H1 (cell line): Measurements from ENCODE around the gene LIPA. TPM values are rescaled to one million over a fixed set of nuclear protein-coding genes. Genes with fewer than 3 reads are reported as not detected.

ENCODE experiments used
- EGR1 ChIP-seq: IDR thresholded peaks from 2 replicates; pipeline ENCODE4 v1.6.1; 2011; ENCODE audit warnings: low read depth, low read length, borderline replicate concordance
- GABPA ChIP-seq: IDR thresholded peaks from 2 replicates; pipeline ENCODE4 v1.6.1; 2011; ENCODE audit warnings: mild to moderate bottlenecking, low read length, moderate library complexity, borderline replicate concordance; ENCODE audit not compliant: insufficient read depth
- JUND ChIP-seq: IDR thresholded peaks from 2 replicates; pipeline ENCODE4 v1.6.1; 2011; ENCODE audit warnings: mild to moderate bottlenecking, improper control_type of control experiment, low read length
- TAF1 ChIP-seq: IDR thresholded peaks from 2 replicates; pipeline ENCODE4 v1.6.1; 2011; ENCODE audit warnings: mild to moderate bottlenecking, low read depth, low read length
- YY1 ChIP-seq: IDR thresholded peaks from 2 replicates; pipeline ENCODE4 v1.6.1; 2011; ENCODE audit warnings: low read depth, mild to moderate bottlenecking, low read length
- polyA plus RNA-seq, 7 experiments: library from polyadenylated mRNA; depleted of rRNA in 3 of 7; stranded (reverse) in 5 of 7; unstranded in 2 of 7; fragments of >200 nt in 5 of 7; fragments of 200-250 nt in 2 of 7; gene quantifications; 1 replicate in 5 of 7; 2 replicates in 1 of 7; 4 replicates in 1 of 7; pipeline versions ENCODE4 v1.2.1 to v1.2.3, GENCODE V29; 2011 to 2013; ENCODE audit warnings: missing spikeins in 2 of 7, mixed read lengths in 2 of 7
- total RNA-seq: library from RNA; stranded (reverse); fragmentation: NEBNext Ultra II Directional; extraction: Animal tissue kit (Norgen Biotek cat#: 25700); gene quantifications from 2 replicates; pipeline ENCODE4 v1.2.1, GENCODE V29; 2021

Gene LIPA
- total and polyA plus RNA-seq, 2 of the 8 experiments (the other 6 are each of a cell fraction or from before 2014, with no cell fraction given), result 18.1 to 32.4 TPM

- no peak for TF ChIP-seq EGR1
- TF ChIP-seq GABPA, result no peak
- TF ChIP-seq JUND, result no peak
- no peak for TF ChIP-seq YY1
- no peak for TF ChIP-seq TAF1
- TF ChIP-seq, all 59 proteins: peak for 0
Measured at GRCh38 chr10:89228146-89228545, 23.4 kb downstream of the LIPA start (continued).
